DND-41 (cell line): ENCODE measurements around the gene LMAN1.
A peak's percentile ranks its signal among the peaks of the same experiment; 100 is the strongest.

Source experiments
- ATAC-seq: fragments of 200-7000 bp; cut with Tn5 transposase; 3 replicates; pipeline ENCODE4 v1.9.1; 2021; ENCODE audit warnings: low read depth; ENCODE audit not compliant: insufficient read depth
- DNase-seq: peaks from one replicate; pipeline ENCODE4 v3.0.0-alpha.2; 2020
- H2AFZ ChIP-seq: 2 replicates; pipeline ENCODE4 v1.6.0; 2012; ENCODE audit warnings: low read depth, low read length
- H3K27ac ChIP-seq: 2 replicates; pipeline ENCODE4 v1.5.1; 2012; ENCODE audit warnings: low read length, inconsistent platforms
- H3K27me3 ChIP-seq: fragments of 200-600 bp; sonication (generic); 2 replicates; pipeline ENCODE4 v1.6.0; 2012; ENCODE audit warnings: low read length, mild to moderate bottlenecking, inconsistent platforms; ENCODE audit not compliant: insufficient read depth, poor library complexity
- H3K36me3 ChIP-seq: 2 replicates; pipeline ENCODE4 v1.5.1; 2012; ENCODE audit warnings: low read length, inconsistent platforms; ENCODE audit not compliant: insufficient read depth
- H3K4me1 ChIP-seq: 2 replicates; pipeline ENCODE4 v1.5.1; 2012; ENCODE audit warnings: mild to moderate bottlenecking, low read length; ENCODE audit not compliant: insufficient read depth
- H3K4me2 ChIP-seq: 2 replicates; pipeline ENCODE4 v1.6.0; 2012; ENCODE audit warnings: mild to moderate bottlenecking, moderate library complexity, low read length, inconsistent platforms; ENCODE audit not compliant: insufficient read depth
- H3K4me3 ChIP-seq, 2 experiments: fragments of 200-600 bp in 1 of 2; shearing (Covaris generic) in 1 of 2; 2 replicates each; pipeline ENCODE4 v1.5.1; 2012 to 2016; ENCODE audit warnings: inconsistent platforms in 2 of 2, low read length in 2 of 2, mild to moderate bottlenecking in 2 of 2, low read depth in 1 of 2, moderate library complexity in 1 of 2
- H3K79me2 ChIP-seq: 2 replicates; pipeline ENCODE4 v1.6.0; 2012; ENCODE audit warnings: low read length, inconsistent platforms; ENCODE audit not compliant: insufficient read depth
- H3K9ac ChIP-seq: 2 replicates; pipeline ENCODE4 v1.6.0; 2012; ENCODE audit warnings: low read depth, mild to moderate bottlenecking, inconsistent platforms, low read length, moderate library complexity
- H3K9me3 ChIP-seq: 2 replicates; pipeline ENCODE4 v1.5.1; 2012; ENCODE audit warnings: low read length, moderate library complexity, mild to moderate bottlenecking, inconsistent platforms; ENCODE audit not compliant: insufficient read depth, severe bottlenecking
- H4K20me1 ChIP-seq: 2 replicates; pipeline ENCODE4 v1.6.0; 2012; ENCODE audit warnings: low read length; ENCODE audit not compliant: insufficient read depth
- CTCF ChIP-seq: IDR thresholded peaks from 2 replicates; pipeline ENCODE4 v1.5.1; 2012; ENCODE audit warnings: borderline replicate concordance, low read length, moderate library complexity, mild to moderate bottlenecking; ENCODE audit not compliant: poor library complexity, severe bottlenecking; ENCODE audit errors: extremely low read depth
- EZH2 ChIP-seq: IDR thresholded peaks from 3 replicates; pipeline ENCODE4 v1.6.1; 2012; ENCODE audit warnings: borderline replicate concordance, low read depth, mild to moderate bottlenecking, moderate library complexity, low read length, inconsistent platforms; ENCODE audit not compliant: severe bottlenecking

Gene LMAN1

GRCh38 chr18:59395226-59396175 lies 36.4 kb upstream of the LMAN1 start:
- H3K4me1 ChIP-seq = no peaks in the 10 kb centered on the region
- H3K27me3 ChIP-seq = no peaks in the 10 kb centered on the region
- ATAC-seq (peak; percentile 74), DNase-seq (peak; percentile 30)
- H4K20me1 ChIP-seq = no peaks in the 10 kb centered on the region
- TF ChIP-seq EZH2 (no peak), CTCF (no peak)
- no peaks in the 10 kb centered on the region for H3K9me3 ChIP-seq
- no peak overlapping the region for H3K4me3 ChIP-seq
- H3K79me2 ChIP-seq = no peaks in the 10 kb centered on the region
- no peak overlapping the region for H3K27ac ChIP-seq
- no peak overlapping the region for H3K4me2 ChIP-seq
- no peak overlapping the region for H2AFZ ChIP-seq
- no peak overlapping the region for H3K9ac ChIP-seq
- no peaks in the 10 kb centered on the region for H3K36me3 ChIP-seq

- H3K9me3 ChIP-seq = no peaks in the 10 kb centered on the region
- no peaks in the 10 kb centered on the region for H3K4me1 ChIP-seq
- DNase-seq (no peak), ATAC-seq (no peak)
- H3K36me3 ChIP-seq = no peaks in the 10 kb centered on the region
- H3K27me3 ChIP-seq = no peaks in the 10 kb centered on the region
- no peaks in the 10 kb centered on the region for H4K20me1 ChIP-seq
- no peak for TF ChIP-seq CTCF
- no peaks in the 10 kb centered on the region for H3K79me2 ChIP-seq
- H3K4me3 ChIP-seq = no peak overlapping the region
- no peak overlapping the region for H3K27ac ChIP-seq
- H2AFZ ChIP-seq = no peak overlapping the region
- no peak overlapping the region for H3K9ac ChIP-seq
- no peak overlapping the region for H3K4me2 ChIP-seq
Measured at GRCh38 chr18:59393381-59393780, 34.3 kb upstream of the LMAN1 start.

- Histone ChIP-seq H3K9ac (no peak overlapping the region), H4K20me1 (no peaks in the 10 kb centered on the region)
Measured at GRCh38 chr18:59388817-59389216, 29.8 kb upstream of the LMAN1 start.

More at GRCh38 chr18:59388817-59389216, 29.8 kb upstream of the LMAN1 start:
- ATAC-seq (no peak), DNase-seq (no peak)
- H3K4me3 ChIP-seq = no peak overlapping the region
- H3K4me1 ChIP-seq = no peaks in the 10 kb centered on the region
- H3K27ac ChIP-seq = no peak overlapping the region
- H3K9me3 ChIP-seq = no peaks in the 10 kb centered on the region
- H3K79me2 ChIP-seq = no peaks in the 10 kb centered on the region
- no peak overlapping the region for H2AFZ ChIP-seq
- H3K27me3 ChIP-seq = no peaks in the 10 kb centered on the region
- TF ChIP-seq EZH2 (no peak), CTCF (no peak)
- no peaks in the 10 kb centered on the region for H3K36me3 ChIP-seq
- H3K4me2 ChIP-seq = no peak overlapping the region
